ENCODE results near the gene SPIRE1. TPM values are rescaled to one million over a fixed set of nuclear protein-coding genes. Genes with fewer than 3 reads are reported as not detected.

SPIRE1 gene
- total RNA-seq, 1 donor from 2014 or later, result 41.0 TPM

DNA sequence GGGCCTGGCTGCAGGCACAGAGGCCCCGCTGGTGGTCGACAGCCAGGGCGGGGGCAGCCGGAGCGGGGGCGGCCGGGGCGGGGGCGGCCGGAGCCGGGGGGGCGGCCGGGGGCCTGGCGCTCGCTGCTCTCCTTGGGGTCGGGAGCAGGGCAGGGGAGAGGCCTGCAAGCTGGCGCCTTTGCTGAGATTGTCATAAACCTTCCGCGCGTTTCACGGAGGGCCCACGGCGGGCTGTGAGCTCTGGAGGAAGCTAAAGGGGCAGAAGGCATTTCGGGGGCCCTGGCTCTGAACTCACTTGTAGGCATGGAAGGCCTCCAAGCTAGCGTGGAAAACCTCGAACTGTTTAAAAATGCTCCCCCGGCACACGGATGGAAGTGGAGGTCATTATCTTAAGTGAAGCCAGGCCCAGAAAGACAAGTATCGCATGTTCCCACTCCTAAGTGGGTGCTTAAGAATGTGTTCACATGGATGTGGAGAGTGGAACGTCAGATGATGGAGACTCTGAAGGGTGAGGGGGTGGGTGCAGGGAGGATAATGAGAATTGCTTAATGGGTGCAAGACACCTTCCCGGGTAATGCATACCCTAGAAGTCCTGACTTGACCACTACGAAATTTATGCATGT, 249.5 kb downstream of the SPIRE1 start:
- DNase-seq (no peak), ATAC-seq (peak; percentile 10)
- intact Hi-C loops (cut with micrococcal nuclease), result no loop called here

- intact Hi-C loops (cut with micrococcal nuclease), result no loop called here
- ATAC-seq (no peak), DNase-seq (no peak)
These were observed 251.4 kb downstream of the SPIRE1 start for GRCh38 chr18:12406371-12407111.

DNA sequence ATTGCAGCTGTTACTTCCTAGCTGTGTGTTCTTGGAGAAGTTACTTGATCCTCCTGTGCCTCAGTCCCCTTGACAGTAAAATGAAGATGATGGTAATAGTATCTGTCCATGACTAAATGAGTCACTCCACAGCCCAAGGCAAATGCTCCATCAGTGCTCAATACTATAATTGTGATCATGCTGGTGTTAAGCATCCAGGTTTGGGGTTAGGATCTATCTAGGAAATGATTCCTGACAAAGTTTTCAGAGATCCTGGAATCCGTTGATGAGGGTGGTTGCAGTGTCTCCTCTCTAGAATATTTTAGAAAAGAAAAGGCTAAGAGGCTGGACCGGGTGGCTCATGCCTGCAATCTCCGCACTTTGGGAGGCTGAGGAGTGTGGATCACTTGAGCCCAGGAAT, 252.8 kb downstream of the SPIRE1 start:
- DNase-seq, result no peak
- ATAC-seq, result no peak
- intact Hi-C loops (cut with micrococcal nuclease), result no loop called here

DNA sequence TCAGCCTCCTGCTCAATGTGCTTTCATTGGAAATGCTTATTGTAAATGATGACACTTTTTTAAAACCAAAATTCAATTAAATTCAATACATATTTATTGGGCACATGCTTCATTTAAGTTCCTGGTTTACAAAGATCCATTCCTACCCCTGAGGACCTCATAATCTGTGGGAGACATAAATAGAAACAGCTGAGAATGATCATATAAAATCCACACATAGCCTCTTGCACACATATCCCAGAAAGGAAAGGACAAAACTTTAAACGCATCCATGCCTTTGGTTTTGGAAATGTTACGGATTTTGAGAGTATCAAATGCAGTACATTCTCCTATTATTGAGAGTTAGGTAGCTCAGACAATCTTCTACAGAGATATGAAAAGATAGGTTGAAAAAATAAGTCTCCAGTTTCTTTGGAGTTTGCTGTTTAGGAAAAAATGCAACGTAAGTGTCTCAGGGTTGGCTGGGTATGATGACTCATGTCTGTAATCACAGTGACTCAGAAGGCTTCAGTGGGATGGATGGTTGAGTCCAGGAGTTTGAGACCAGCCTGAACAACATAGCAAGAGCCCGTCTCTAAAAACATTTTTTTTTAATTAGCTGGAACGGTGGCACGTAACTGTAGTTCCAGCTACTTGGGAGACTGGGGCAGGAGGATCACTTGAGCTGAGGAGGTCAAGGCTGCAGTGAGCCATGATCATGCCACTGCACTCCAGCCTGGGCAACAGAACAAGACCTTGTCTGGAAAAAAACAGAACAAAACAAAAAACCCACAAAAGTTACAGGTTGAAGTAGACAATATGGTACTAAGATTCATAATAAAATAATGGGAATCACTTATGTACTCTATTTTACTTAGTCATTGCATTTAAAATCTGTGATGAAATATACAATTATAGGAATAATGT, 254.1 kb downstream of the SPIRE1 start:
- no peak for DNase-seq
- intact Hi-C loops (cut with micrococcal nuclease), result no loop called here
- ATAC-seq, result no peak

- DNase-seq, result no peak
- ATAC-seq, result no peak
- intact Hi-C loops (cut with micrococcal nuclease), result no loop called here
These were observed 256.0 kb downstream of the SPIRE1 start for GRCh38 chr18:12401881-12402280.

GRCh38 chr18:12399231-12399630, 258.7 kb downstream of the SPIRE1 start:
- ATAC-seq (no peak), DNase-seq (no peak)
- intact Hi-C loops (cut with micrococcal nuclease), result no loop called here

DNA sequence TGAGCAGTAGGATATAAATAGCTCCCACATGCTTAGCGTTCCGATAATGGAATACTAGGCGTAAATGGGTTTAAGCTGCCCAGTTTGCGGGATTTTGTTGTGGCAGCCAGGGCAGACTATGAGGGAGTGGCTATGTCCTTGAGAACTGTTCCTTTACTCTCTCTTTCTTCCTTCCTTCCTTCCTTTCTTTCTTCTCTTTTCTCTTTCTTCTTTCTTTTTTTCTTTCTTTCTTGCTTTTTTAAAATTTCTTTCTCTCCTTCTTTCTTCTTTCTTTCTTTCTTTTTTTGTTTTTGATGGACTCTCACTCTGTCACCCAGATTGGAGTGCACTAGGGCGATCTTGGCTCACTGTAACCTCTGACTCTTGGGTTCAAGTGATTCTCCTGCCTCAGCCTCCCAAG, 259.3 kb downstream of the SPIRE1 start:
- ATAC-seq (no peak), DNase-seq (no peak)
- intact Hi-C loops (cut with micrococcal nuclease), result no loop called here

- ATAC-seq, result no peak
- no peak for DNase-seq
- intact Hi-C loops (cut with micrococcal nuclease), result no loop called here
These were observed 260.1 kb downstream of the SPIRE1 start for GRCh38 chr18:12397793-12398192.

- DNase-seq (no peak), ATAC-seq (no peak)
- intact Hi-C loops (cut with micrococcal nuclease), result no loop called here
These were observed 260.7 kb downstream of the SPIRE1 start for GRCh38 chr18:12397254-12397653.

Other genes starting within 250 kb of the SPIRE1 start
- 3.7 TPM for gene CEP76, start 44.6 kb upstream of the SPIRE1 start, total RNA-seq
- gene PSMG2, start 44.9 kb upstream of the SPIRE1 start, total RNA-seq, result 40.6 TPM
- gene PTPN2, start 226.1 kb upstream of the SPIRE1 start, total RNA-seq, result 11.7 TPM

Data from left ventricle myocardium superior (tissue), 1 donor.